Measurements from ENCODE around the gene CNBP.

DNA sequence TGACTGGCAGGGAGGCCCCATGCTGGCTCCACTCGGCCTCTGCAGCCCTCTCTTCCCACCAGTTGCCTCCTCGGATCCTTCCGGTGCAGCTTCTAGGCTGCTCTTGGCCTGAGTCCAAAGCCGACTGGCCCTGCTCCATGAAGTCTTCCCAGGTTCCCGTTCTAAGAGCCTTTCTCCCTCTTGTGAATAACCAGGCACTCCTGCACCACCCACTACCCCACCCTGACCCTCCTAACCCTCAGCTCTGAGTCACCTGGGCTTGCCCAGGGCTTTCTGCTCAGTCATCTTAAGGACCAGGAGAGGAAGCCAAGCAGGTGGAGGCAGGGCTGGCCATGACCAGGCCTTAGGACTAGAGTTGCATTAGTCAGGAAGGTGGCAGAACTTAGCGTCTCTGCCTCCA, 28.1 kb upstream of the CNBP start:
- TF ChIP-seq EZH2 (IDR thresholded peaks at IDR 0.05; ENCODE audit: insufficient read depth, poor library complexity, severe bottlenecking) (no peak), EZH2phosphoT487 (IDR thresholded peaks at IDR 0.05; ENCODE audit: insufficient read depth, low read depth) (no peak)

All from GM23248 (cell line).